SIG-M5 (cell line): ENCODE data around the gene CPZ.
"Not testable (repeated sequence)": the region's sequence is repeated elsewhere in the genome, so short reads cannot be mapped to it uniquely, and the experiment has no call there.

Experiments used
- DNase-seq: peaks from one replicate; lab custom pipeline; 2025; lab: John Stamatoyannopoulos, UW

Gene CPZ

DNA sequence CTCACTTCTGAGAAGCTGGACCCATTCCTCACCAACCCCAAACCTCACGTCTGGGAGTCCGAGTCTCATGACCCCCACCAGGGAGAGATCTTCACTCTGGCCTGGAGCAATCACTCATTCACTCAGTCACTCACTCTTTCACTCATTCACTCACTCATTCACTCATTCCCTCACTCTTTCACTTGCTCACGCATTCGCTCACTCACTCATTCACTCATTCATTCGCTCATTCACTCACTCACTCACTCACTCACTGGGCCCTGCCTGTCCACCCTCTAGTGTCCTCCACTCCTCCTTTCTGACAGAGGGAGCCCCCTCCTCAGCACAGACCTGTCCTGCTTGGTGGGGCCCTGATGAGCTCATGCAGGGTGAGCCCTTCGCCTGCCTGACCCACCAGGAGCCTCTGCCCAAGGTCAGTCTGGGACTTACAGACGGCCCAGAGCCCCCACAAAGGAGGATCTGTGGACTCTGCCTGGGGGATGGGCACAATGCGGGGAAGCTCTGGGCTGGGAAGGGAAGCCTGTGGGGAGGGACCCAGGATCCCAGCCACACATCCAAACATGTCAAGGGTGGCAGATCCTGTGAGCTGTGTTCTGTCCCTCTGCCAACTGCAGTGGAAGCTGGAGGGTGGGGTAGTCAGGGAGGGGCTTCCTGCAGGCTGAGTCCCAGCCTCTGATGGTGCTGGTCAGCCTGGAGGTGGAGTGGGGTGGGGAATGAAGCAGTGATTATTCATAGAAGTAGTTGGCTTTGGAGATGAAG, 18.5 kb downstream of the CPZ start:
- no peak for DNase-seq

DNA sequence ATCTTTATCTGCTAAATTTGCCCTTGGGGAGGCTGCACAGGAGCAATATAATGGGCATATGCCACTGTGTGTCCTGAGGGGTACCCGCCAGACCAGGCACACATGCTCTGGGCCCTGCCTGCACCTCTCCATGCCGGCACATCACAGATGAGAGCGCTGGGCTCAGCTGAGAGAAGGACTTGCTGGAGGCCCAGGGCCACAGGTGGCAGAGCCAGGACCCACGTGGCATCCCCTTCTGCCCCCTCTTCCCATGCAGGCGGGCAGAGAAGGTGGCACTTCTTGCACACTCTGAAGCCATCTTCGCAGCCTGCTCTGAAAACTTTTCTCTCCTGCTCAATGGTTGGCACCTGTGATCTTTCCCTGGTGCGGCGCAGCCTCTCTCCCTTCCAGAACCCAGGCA, 20.1 kb downstream of the CPZ start:
- DNase-seq: no peak

GRCh38 chr4:8613421-8614364, 21.1 kb downstream of the CPZ start:
- no peak for DNase-seq

DNA sequence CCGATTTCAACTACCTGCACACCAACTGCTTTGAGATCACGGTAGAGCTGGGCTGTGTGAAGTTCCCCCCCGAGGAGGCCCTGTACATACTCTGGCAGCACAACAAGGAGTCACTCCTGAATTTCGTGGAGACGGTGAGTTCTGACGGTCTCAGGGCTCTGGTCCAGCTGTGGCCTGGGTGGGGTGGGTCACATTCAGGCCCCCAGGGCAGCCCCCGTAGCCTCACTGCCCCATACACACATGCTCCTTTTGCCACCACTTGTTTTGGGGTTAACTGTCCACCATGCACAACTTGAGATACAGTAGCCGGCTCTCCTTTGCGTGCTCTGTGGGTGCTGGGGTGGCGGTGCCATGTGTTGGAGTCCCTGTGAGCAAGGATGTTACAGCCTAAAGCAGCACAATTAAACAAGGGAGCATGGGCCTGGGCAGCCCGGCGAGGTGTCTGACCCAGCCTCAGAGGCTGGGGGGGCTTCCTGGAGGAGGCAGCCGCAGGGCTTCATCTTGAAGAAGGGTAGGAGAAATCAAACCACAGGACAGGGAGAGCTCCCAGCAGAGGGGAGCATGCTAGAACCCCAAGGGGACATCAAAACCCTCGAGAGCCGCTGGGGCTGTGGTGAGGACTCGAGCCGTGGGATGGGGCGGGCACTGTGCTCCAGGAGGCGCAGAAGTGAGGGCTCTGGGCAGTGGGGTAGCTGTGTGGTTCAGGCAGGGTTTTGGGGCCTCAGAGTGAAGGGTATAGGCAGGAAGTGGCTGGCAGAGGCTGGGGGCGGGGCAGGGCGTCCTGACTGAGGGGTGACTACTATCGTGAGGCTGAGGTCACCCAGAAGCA, 22.0 kb downstream of the CPZ start:
- DNase-seq: no peak

DNA sequence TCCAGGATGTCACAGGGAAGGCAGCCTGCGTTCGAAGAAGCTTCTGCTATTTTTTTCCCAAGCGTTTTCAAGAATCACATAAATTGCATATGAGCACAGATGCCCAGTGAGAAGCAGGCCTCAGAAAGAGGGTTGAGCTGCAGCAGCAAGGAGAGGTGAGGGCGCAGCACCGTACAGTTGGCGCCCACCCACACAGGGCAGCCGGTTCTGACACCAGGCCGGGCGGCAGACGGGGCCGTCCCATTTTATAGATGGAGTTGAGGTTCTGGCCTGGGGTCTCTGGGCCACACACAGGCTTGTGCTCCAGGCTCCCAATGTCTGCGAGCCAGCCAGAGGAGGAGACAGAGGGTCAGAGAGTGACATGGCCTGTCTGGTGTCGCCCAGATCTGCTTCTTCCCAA, 22.8 kb downstream of the CPZ start:
- no peak for DNase-seq

DNA sequence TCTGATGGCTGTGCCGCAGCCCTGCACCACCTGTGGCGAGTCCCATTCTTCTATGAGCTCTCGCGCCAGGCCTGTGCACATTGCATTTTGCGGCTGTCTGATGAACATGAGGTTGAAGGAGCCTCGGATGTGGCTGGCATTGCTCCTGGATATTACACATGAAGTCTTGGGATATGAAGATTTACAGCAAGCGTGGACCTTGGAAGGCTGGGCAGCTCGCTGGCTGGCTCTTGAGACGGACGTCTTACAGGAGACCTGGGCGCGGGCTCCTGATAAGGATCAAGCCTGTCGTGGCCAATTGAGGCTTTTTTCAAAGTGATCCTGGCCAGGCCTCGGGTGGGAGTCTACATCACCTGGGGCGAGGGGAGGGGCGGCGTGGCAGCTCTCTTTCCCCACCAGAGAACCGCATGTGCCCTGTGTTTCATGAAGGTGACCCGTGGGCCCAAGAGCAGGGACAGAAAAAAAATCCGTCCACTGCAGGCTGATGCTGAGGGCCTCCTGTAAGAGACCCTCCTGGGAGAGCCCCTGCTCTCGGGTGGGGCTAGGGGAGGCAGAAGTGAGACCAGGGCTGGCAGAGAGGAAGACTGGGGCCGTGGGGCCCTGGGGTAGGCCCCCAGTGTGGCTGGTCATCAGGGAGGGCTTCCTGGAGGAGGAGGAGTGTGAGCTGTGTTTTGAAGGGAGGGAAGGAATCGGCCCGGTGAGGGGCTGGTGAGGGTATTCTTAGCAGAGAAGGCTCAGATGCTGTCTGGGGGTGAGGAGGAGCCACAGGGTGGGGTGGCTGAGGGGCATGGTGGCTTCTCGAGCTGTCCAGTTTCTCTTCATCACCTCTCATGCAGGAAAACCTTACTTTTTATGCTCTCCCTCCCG, 23.6 kb downstream of the CPZ start:
- no peak for DNase-seq

DNA sequence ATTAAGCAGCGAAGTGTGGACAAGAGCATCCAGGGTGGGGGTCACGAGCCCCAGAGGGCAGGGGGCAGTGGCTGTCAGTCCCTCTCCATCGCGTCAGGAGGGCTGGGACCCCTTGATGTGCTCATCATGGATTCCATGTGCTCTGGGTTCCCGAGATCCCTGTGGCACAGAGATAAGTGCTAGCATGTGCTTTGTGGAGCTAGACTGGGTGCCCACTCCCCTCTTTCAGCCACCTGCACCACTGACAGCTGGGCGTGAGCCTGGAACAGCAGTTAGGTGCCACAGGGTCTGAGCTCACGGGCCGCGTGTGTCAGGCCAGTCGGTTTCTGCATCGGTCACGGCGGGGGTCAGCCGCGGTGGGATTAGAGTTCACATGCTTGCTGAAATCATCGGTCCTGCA, 24.3 kb downstream of the CPZ start:
- no peak for DNase-seq

- DNase-seq: no peak
These were observed 25.0 kb downstream of the CPZ start for GRCh38 chr4:8617486-8618040.

DNA sequence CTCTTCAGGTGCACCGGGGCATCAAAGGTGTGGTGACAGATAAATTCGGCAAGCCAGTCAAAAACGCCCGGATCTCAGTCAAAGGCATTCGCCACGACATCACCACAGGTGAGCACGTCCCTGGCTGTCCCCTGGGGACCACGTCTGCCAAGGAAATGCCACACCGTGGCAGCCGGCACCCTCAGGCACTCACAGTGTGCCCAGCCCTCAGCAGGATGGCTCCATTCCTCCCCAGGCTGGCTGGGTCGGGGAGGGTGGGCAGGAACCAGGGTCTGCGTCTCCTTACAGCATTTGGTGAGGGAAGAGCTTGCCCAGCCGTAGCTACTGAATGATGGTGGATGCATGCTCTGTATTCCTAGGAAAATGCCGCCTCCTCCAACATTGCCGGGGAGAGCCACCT, 25.9 kb downstream of the CPZ start:
- no peak for DNase-seq

- DNase-seq: no peak
These were observed 26.6 kb downstream of the CPZ start for GRCh38 chr4:8618961-8619720.

GRCh38 chr4:8621135-8621534, 28.6 kb downstream of the CPZ start:
- not testable (repeated sequence) for DNase-seq

DNA sequence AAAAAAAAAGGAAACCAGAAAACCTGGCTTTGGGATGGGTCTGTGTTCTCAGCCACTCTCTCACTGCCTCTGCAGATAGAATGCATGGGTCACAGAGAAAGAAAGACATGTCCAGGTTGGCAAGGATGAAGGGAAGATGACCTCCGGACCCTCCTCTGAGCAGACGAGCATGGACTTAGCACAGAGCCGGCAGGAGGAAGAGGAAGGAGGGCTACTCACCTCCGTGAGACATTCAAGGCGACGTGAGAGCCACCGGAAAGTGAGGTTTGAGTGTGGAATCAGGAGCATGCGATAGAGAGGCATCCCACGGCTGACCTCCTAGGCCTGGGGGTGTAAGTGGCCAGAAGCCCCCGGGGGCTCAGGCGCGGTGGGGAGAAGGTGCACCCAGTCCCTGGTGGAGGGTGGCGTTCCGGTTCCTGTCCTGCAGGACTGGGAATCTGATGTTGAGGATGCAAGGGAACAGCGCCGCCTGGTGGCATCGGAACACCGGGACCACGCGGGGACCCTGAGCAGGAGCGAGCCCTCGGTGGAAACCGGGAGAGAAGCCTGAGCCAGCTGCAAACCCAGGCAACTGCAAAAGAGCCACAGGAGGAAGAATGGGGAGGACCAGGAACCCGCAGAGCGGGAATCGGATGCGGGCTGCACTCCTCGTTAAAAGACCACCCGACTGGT, 32.2 kb downstream of the CPZ start:
- not testable (repeated sequence) for DNase-seq

GRCh38 chr4:8630240-8630905, 37.8 kb downstream of the CPZ start:
- not testable (repeated sequence) for DNase-seq

DNA sequence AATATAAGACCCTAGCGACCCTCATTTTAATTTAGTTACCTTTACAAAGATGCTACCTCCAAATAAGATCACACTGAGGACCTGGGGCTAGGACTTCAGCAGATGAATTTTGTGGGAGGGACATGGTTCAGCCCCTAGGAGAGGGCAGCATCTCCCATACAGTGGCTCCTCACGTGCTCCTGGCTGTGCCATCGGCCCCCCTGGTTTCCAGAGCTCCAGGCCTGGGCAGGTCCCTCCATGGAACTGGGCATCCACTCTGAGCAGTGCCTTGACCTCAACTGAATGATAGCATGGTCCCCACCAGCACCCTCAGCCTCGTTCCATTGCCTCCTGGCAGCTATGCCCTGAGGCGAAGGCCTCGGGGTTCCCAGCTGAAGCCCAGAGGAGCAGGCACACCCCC, 39.3 kb downstream of the CPZ start:
- not testable (repeated sequence) for DNase-seq

DNA sequence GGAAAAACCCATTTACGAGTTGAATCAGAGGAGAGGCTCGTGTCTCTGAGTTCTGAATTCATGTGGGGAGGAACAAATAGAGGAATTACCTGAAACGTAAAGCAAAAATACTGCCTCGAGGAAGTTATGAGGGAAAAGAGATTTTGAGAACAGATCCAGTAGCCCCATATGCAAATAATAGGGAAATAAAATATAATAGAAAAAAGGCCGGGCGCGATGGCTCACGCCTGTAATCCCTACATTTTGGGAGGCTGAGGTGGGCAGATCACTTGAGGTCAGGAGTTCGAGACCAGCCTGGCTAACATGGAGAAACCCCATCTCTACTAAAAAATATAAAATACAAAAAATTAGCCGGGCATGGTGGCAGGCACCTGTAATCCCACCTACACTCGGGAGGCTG, 42.2 kb downstream of the CPZ start:
- not testable (repeated sequence) for DNase-seq

DNA sequence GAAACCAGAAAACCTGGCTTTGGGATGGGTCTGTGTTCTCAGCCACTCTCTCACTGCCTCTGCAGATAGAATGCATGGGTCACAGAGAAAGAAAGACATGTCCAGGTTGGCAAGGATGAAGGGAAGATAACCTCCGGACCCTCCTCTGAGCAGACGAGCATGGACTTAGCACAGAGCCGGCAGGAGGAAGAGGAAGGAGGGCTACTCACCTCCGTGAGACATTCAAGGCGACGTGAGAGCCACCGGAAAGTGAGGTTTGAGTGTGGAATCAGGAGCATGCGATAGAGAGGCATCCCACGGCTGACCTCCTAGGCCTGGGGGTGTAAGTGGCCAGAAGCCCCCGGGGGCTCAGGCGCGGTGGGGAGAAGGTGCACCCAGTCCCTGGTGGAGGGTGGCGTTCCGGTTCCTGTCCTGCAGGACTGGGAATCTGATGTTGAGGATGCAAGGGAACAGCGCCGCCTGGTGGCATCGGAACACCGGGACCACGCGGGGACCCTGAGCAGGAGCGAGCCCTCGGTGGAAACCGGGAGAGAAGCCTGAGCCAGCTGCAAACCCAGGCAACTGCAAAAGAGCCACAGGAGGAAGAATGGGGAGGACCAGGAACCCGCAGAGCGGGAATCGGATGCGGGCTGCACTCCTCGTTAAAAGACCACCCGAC, 43.5 kb downstream of the CPZ start:
- DNase-seq: not testable (repeated sequence)

GRCh38 chr4:8637456-8637984, 45.0 kb downstream of the CPZ start:
- no peak for DNase-seq

GRCh38 chr4:8639021-8639420, 46.5 kb downstream of the CPZ start:
- DNase-seq: no peak
